Measurements from ENCODE around the gene MPG.

Gene MPG

GRCh38 chr16:54237-54581, 23.8 kb upstream of the MPG start:
- peaks cover 7% of the 10 kb centered on the region for H3K4me1 ChIP-seq (ENCODE audit: control insufficient read depth, insufficient read depth, low read length)
- H3K36me3 ChIP-seq (ENCODE audit: insufficient read depth, low read length), result peaks cover 47% of the 10 kb centered on the region
- H3K9me3 ChIP-seq (replicated peaks; ENCODE audit: low read length), result no peaks in the 10 kb centered on the region
- H3K4me2 ChIP-seq (ENCODE audit: low read length), result peak overlapping the region; percentile 96
- no peaks in the 10 kb centered on the region for H3K27me3 ChIP-seq (ENCODE audit: control insufficient read depth, insufficient read depth, low read length)
- peak overlapping the region; percentile 95 for H3K4me3 ChIP-seq (ENCODE audit: low read length)
- H3K9ac ChIP-seq (ENCODE audit: low read depth, low read length), result peak overlapping the region; percentile 85

GRCh38 chr16:55571-56136, 22.4 kb upstream of the MPG start:
- no peaks in the 10 kb centered on the region for H3K9me3 ChIP-seq (replicated peaks; ENCODE audit: low read length)
- H3K27me3 ChIP-seq (ENCODE audit: control insufficient read depth, insufficient read depth, low read length), result no peaks in the 10 kb centered on the region
- H3K36me3 ChIP-seq (ENCODE audit: insufficient read depth, low read length), result peaks cover 61% of the 10 kb centered on the region
- H3K9ac ChIP-seq (ENCODE audit: low read depth, low read length), result no peak overlapping the region
- no peak overlapping the region for H3K4me3 ChIP-seq (ENCODE audit: low read length)
- H3K4me2 ChIP-seq (ENCODE audit: low read length), result no peak overlapping the region
- peaks cover 7% of the 10 kb centered on the region for H3K4me1 ChIP-seq (ENCODE audit: control insufficient read depth, insufficient read depth, low read length)

- Histone ChIP-seq H3K4me1 (ENCODE audit: control insufficient read depth, insufficient read depth, low read length) (peaks cover 7% of the 10 kb centered on the region), H3K4me2 (ENCODE audit: low read length) (no peak overlapping the region), H3K27me3 (ENCODE audit: control insufficient read depth, insufficient read depth, low read length) (no peaks in the 10 kb centered on the region), H3K9me3 (replicated peaks; ENCODE audit: low read length) (no peaks in the 10 kb centered on the region), H3K4me3 (ENCODE audit: low read length) (no peak overlapping the region), H3K36me3 (ENCODE audit: insufficient read depth, low read length) (peaks cover 62% of the 10 kb centered on the region), H3K9ac (ENCODE audit: low read depth, low read length) (no peak overlapping the region)
Observed at GRCh38 chr16:56231-56927, 21.6 kb upstream of the MPG start.

GRCh38 chr16:57711-58110, 20.3 kb upstream of the MPG start:
- Histone ChIP-seq H3K4me3 (ENCODE audit: low read length) (no peak overlapping the region), H3K36me3 (ENCODE audit: insufficient read depth, low read length) (peaks cover 73% of the 10 kb centered on the region), H3K27me3 (ENCODE audit: control insufficient read depth, insufficient read depth, low read length) (no peaks in the 10 kb centered on the region), H3K9ac (ENCODE audit: low read depth, low read length) (no peak overlapping the region), H3K4me2 (ENCODE audit: low read length) (no peak overlapping the region), H3K9me3 (replicated peaks; ENCODE audit: low read length) (no peaks in the 10 kb centered on the region), H3K4me1 (ENCODE audit: control insufficient read depth, insufficient read depth, low read length) (peaks cover 6% of the 10 kb centered on the region)

- Histone ChIP-seq H3K4me1 (ENCODE audit: control insufficient read depth, insufficient read depth, low read length) (peaks cover 4% of the 10 kb centered on the region), H3K27me3 (ENCODE audit: control insufficient read depth, insufficient read depth, low read length) (no peaks in the 10 kb centered on the region), H3K4me2 (ENCODE audit: low read length) (no peak overlapping the region), H3K9me3 (replicated peaks; ENCODE audit: low read length) (no peaks in the 10 kb centered on the region), H3K9ac (ENCODE audit: low read depth, low read length) (no peak overlapping the region), H3K36me3 (ENCODE audit: insufficient read depth, low read length) (peaks cover 83% of the 10 kb centered on the region), H3K4me3 (ENCODE audit: low read length) (no peak overlapping the region)
Observed at GRCh38 chr16:58491-59439, 19.3 kb upstream of the MPG start.

GRCh38 chr16:59440-60059, 18.5 kb upstream of the MPG start:
- no peaks in the 10 kb centered on the region for H3K27me3 ChIP-seq (ENCODE audit: control insufficient read depth, insufficient read depth, low read length)
- H3K9me3 ChIP-seq (replicated peaks; ENCODE audit: low read length), result no peaks in the 10 kb centered on the region
- H3K4me2 ChIP-seq (ENCODE audit: low read length), result no peak overlapping the region
- no peak overlapping the region for H3K4me3 ChIP-seq (ENCODE audit: low read length)
- H3K36me3 ChIP-seq (ENCODE audit: insufficient read depth, low read length), result peaks cover 91% of the 10 kb centered on the region
- H3K4me1 ChIP-seq (ENCODE audit: control insufficient read depth, insufficient read depth, low read length), result no peaks in the 10 kb centered on the region
- H3K9ac ChIP-seq (ENCODE audit: low read depth, low read length), result no peak overlapping the region

GRCh38 chr16:60166-60565, 17.9 kb upstream of the MPG start:
- H3K27me3 ChIP-seq (ENCODE audit: control insufficient read depth, insufficient read depth, low read length), result no peaks in the 10 kb centered on the region
- H3K4me1 ChIP-seq (ENCODE audit: control insufficient read depth, insufficient read depth, low read length), result no peaks in the 10 kb centered on the region
- H3K9me3 ChIP-seq (replicated peaks; ENCODE audit: low read length), result no peaks in the 10 kb centered on the region
- H3K9ac ChIP-seq (ENCODE audit: low read depth, low read length), result no peak overlapping the region
- no peak overlapping the region for H3K4me3 ChIP-seq (ENCODE audit: low read length)
- H3K4me2 ChIP-seq (ENCODE audit: low read length), result no peak overlapping the region
- peaks cover 94% of the 10 kb centered on the region for H3K36me3 ChIP-seq (ENCODE audit: insufficient read depth, low read length)

GRCh38 chr16:60929-61878, 16.8 kb upstream of the MPG start:
- Histone ChIP-seq H3K9ac (ENCODE audit: low read depth, low read length) (no peak overlapping the region), H3K4me3 (ENCODE audit: low read length) (no peak overlapping the region), H3K27me3 (ENCODE audit: control insufficient read depth, insufficient read depth, low read length) (no peaks in the 10 kb centered on the region), H3K4me1 (ENCODE audit: control insufficient read depth, insufficient read depth, low read length) (peaks cover 5% of the 10 kb centered on the region), H3K9me3 (replicated peaks; ENCODE audit: low read length) (no peaks in the 10 kb centered on the region), H3K36me3 (ENCODE audit: insufficient read depth, low read length) (peaks cover 84% of the 10 kb centered on the region), H3K4me2 (ENCODE audit: low read length) (no peak overlapping the region)

- Histone ChIP-seq H3K27me3 (ENCODE audit: control insufficient read depth, insufficient read depth, low read length) (no peaks in the 10 kb centered on the region), H3K4me3 (ENCODE audit: low read length) (no peak overlapping the region), H3K4me1 (ENCODE audit: control insufficient read depth, insufficient read depth, low read length) (peaks cover 8% of the 10 kb centered on the region), H3K4me2 (ENCODE audit: low read length) (no peak overlapping the region), H3K9me3 (replicated peaks; ENCODE audit: low read length) (no peaks in the 10 kb centered on the region), H3K9ac (ENCODE audit: low read depth, low read length) (no peak overlapping the region), H3K36me3 (ENCODE audit: insufficient read depth, low read length) (peaks cover 79% of the 10 kb centered on the region)
Observed at GRCh38 chr16:61879-62281, 16.1 kb upstream of the MPG start.

- H3K4me2 ChIP-seq (ENCODE audit: low read length), result no peak overlapping the region
- no peaks in the 10 kb centered on the region for H3K27me3 ChIP-seq (ENCODE audit: control insufficient read depth, insufficient read depth, low read length)
- peaks cover 9% of the 10 kb centered on the region for H3K4me1 ChIP-seq (ENCODE audit: control insufficient read depth, insufficient read depth, low read length)
- H3K4me3 ChIP-seq (ENCODE audit: low read length), result no peak overlapping the region
- H3K36me3 ChIP-seq (ENCODE audit: insufficient read depth, low read length), result peaks cover 79% of the 10 kb centered on the region
- no peak overlapping the region for H3K9ac ChIP-seq (ENCODE audit: low read depth, low read length)
- H3K9me3 ChIP-seq (replicated peaks; ENCODE audit: low read length), result no peaks in the 10 kb centered on the region
Observed at GRCh38 chr16:62283-62967, 15.6 kb upstream of the MPG start.

Measured in skeletal muscle satellite cell (primary cell).